Measurements from ENCODE around the gene CST3.

Gene CST3

DNA sequence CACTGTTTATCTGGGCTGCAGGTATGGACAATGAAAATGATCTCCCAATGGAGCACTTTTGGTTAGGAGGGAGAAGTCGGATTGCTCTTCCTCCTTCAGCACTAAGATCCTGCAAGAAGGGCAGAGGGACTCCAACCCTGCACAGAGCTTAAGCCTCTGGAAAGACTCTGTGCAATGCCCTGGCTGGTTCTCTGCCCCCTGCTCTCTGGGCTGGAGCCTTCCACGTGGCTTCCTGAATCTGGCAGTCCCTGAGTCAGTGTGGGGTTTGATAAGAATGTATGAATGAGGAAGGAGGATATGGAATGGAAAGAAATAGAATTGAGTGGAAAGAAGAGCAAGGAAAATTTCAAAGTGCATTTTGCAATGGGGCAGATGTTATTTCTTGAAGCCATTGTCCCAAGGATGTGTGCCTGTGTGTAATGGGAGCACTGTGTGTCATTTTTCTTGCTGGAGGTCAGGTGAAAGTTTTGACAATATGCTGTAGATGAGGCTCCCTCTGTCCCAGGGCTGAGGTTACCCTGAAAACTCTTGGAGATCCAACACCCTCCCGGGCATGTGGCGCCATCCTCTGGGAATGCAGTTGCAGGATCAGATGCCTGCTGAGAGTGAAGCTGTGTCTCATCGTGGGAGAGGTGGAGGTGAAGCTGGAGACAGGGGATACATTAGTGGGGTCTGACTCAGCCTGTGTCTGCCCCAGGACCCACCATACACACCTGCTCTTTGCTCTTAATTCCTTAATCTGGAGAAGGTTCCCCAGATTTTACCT lies 53.1 kb downstream of the CST3 start:
- Histone ChIP-seq H3K9ac (ENCODE audit: low read length) (no peak overlapping the region), H3K4me1 (ENCODE audit: control insufficient read depth, insufficient read depth, low read length) (peaks cover 30% of the 10 kb centered on the region), H3K27me3 (ENCODE audit: control insufficient read depth, insufficient read depth, low read length) (no peaks in the 10 kb centered on the region), H3K36me3 (ENCODE audit: control insufficient read depth, insufficient read depth, low read length) (no peaks in the 10 kb centered on the region), H3K9me3 (ENCODE audit: control insufficient read depth, low read length) (no peaks in the 10 kb centered on the region), H3K4me3 (ENCODE audit: low read length) (no peak overlapping the region)
